Right lobe of liver (tissue), 6 donors: ENCODE measurements around the gene SEC14L1. TPM values are rescaled to one million over a fixed set of nuclear protein-coding genes. Genes with fewer than 3 reads are reported as not detected.
"Not testable (repeated sequence)": the region's sequence is repeated elsewhere in the genome, so short reads cannot be mapped to it uniquely, and the experiment has no call there.

ENCODE experiments used
- ATAC-seq, 4 donors: fragments of 200-7000 bp; cut with Tn5 transposase; one replicate each; pipeline ENCODE4 v1.9.1; 2020; ENCODE audit warnings: mild to moderate bottlenecking in 4 of 4, moderate library complexity in 4 of 4
- DNase-seq, 3 donors: peaks; one replicate each; pipeline ENCODE4 v3.0.0-alpha.2; 2020
- H3K27ac ChIP-seq, 3 donors: fragments of 200-600 bp; one replicate each; pipeline ENCODE4 v1.8.0; 2022
- H3K27me3 ChIP-seq, 2 donors: fragments of 200-600 bp; one replicate each; pipeline ENCODE4 v1.8.0; 2022
- H3K36me3 ChIP-seq, 4 donors: fragments of 200-600 bp; sonication (generic) in 1 of 4; one replicate each; pipeline versions ENCODE4 v1.5.1 to v1.8.0; 2017 to 2022; ENCODE audit warnings: control low read depth in 1 of 4
- H3K4me1 ChIP-seq, 4 donors: fragments of 200-600 bp; sonication (generic) in 1 of 4; one replicate each; pipeline versions ENCODE4 v1.5.1 to v1.8.0; 2017 to 2022; ENCODE audit warnings: control low read depth in 1 of 4
- H3K4me3 ChIP-seq, 3 donors: fragments of 200-600 bp; one replicate each; pipeline ENCODE4 v1.8.0; 2022
- H3K9me3 ChIP-seq, 4 donors: fragments of 200-600 bp; sonication (generic) in 1 of 4; one replicate each; pipeline versions ENCODE4 v1.5.1 to v1.8.0; 2017 to 2022; ENCODE audit warnings: control low read depth in 1 of 4
- POLR2A ChIP-seq: fragments of 450-650 bp; IDR thresholded peaks from one replicate; pipeline ENCODE4 v1.6.1; 2017; ENCODE audit warnings: antibody characterized with exemption, mild to moderate bottlenecking
- WGBS: methylation state at CpG from one replicate; pipeline ENCODE4 v1.1.6; 2018; ENCODE audit warnings: low coverage, low lambda C conversion rate; ENCODE audit not compliant: insufficient coverage; ENCODE audit errors: missing lambda C conversion rate; 5-methylcytosine and 5-hydroxymethylcytosine counted together
- intact Hi-C, 2 donors: fragments of 100-400 bp; cut with DNase I; formaldehyde crosslinking; loops; one replicate each; pipeline versions ENCODE4 v1.11.2 to v1.14.1; 2022
- total RNA-seq, 6 experiments: library from RNA; depleted of rRNA in 2 of 6; stranded (reverse); fragments of >200 nt in 2 of 6; fragmentation: NEBNext Ultra II Directional in 3 of 6; extraction: Animal tissue kit (Norgen Biotek cat#: 25700) in 3 of 6; gene quantifications; one replicate each; pipeline versions ENCODE4 v1.1.0 to v1.2.4, GENCODE V29; 2016 to 2023
- TF ChIP-seq, protein P1 (sequence below), 4 donors: fragments of 200-600 bp in 3 of 4; fragments of 450-650 bp in 1 of 4; IDR thresholded peaks; one replicate each; pipeline versions ENCODE4 v1.5.1 to v1.8.0; 2016 to 2022; ENCODE audit warnings: antibody characterized with exemption in 4 of 4, mild to moderate bottlenecking in 2 of 4
- donor health status: DM: no; HTN: yes; CAD: no.
- donor health status: DM: no; HTN: no; CAD: no.
- donor health status: DM: no; HTN: no; CAD: no.
- donor health status: DM: no; HTN: yes; CAD: no.
- donor health status: DM: no; HTN: yes; CAD: no.

The SEC14L1 gene
- total RNA-seq, 6 experiments from 2014 or later = 21.5 to 44.4 (median 24.9) TPM

GRCh38 chr17:77153999-77154586, 13.3 kb downstream of the SEC14L1 start:
- no peaks in the 10 kb centered on the region for H3K27me3 ChIP-seq
- TF ChIP-seq POLR2A = no peak
- TF ChIP-seq, protein P1, sequence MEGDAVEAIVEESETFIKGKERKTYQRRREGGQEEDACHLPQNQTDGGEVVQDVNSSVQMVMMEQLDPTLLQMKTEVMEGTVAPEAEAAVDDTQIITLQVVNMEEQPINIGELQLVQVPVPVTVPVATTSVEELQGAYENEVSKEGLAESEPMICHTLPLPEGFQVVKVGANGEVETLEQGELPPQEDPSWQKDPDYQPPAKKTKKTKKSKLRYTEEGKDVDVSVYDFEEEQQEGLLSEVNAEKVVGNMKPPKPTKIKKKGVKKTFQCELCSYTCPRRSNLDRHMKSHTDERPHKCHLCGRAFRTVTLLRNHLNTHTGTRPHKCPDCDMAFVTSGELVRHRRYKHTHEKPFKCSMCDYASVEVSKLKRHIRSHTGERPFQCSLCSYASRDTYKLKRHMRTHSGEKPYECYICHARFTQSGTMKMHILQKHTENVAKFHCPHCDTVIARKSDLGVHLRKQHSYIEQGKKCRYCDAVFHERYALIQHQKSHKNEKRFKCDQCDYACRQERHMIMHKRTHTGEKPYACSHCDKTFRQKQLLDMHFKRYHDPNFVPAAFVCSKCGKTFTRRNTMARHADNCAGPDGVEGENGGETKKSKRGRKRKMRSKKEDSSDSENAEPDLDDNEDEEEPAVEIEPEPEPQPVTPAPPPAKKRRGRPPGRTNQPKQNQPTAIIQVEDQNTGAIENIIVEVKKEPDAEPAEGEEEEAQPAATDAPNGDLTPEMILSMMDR (IDR thresholded peaks at IDR 0.05) = no peak
- intact Hi-C loops = no loop called here
- 79% methylated on average over 7 of the region's 8 CpGs for WGBS
- H3K36me3 ChIP-seq = no peaks in the 10 kb centered on the region
- no peak overlapping the region for H3K4me3 ChIP-seq
- DNase-seq (no peak), ATAC-seq (no peak)
- H3K27ac ChIP-seq = no peak overlapping the region
- H3K9me3 ChIP-seq = no peaks in the 10 kb centered on the region
- peaks cover 0 to 8% (median 3%) of the 10 kb centered on the region in 4 donors for H3K4me1 ChIP-seq

GRCh38 chr17:77155125-77155524, 14.4 kb downstream of the SEC14L1 start:
- intact Hi-C loops = no loop called here
- no peak overlapping the region for H3K27ac ChIP-seq
- WGBS = 47% methylated on average over 2 of the region's 3 CpGs

DNA sequence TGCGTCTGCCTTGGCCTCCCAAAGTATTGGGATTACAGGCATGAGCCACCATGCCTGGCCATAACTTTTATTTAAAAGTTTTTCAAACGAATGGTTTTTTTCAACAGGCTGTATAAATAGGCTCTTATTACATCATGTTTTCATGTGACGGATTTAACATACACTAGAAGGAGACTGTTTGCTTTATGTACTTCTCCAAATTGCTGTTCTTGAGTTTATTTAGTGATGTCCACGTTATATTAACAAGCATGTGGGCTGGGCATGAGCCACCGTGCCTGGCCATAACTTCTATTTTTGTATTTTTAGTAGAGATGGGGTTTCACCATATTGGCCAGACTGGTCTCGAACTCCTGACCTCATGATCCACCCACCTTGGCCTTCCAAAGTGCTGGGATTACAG, 17.0 kb downstream of the SEC14L1 start:
- intact Hi-C loops, H3K36me3 ChIP-seq: not testable (repeated sequence)
- 85% methylated on average over 6 of the region's 6 CpGs for WGBS

More at GRCh38 chr17:77155125-77155524, 14.4 kb downstream of the SEC14L1 start:
- no peaks in the 10 kb centered on the region for H3K27me3 ChIP-seq
- no peaks in the 10 kb centered on the region for H3K36me3 ChIP-seq
- H3K4me1 ChIP-seq = peaks cover 0 to 8% (median 3%) of the 10 kb centered on the region in 4 donors
- H3K4me3 ChIP-seq = no peak overlapping the region
- H3K9me3 ChIP-seq = no peaks in the 10 kb centered on the region
- DNase-seq (no peak), ATAC-seq (no peak)
- TF ChIP-seq, protein P1 (IDR thresholded peaks at IDR 0.05) = no peak
- TF ChIP-seq POLR2A = no peak

DNA sequence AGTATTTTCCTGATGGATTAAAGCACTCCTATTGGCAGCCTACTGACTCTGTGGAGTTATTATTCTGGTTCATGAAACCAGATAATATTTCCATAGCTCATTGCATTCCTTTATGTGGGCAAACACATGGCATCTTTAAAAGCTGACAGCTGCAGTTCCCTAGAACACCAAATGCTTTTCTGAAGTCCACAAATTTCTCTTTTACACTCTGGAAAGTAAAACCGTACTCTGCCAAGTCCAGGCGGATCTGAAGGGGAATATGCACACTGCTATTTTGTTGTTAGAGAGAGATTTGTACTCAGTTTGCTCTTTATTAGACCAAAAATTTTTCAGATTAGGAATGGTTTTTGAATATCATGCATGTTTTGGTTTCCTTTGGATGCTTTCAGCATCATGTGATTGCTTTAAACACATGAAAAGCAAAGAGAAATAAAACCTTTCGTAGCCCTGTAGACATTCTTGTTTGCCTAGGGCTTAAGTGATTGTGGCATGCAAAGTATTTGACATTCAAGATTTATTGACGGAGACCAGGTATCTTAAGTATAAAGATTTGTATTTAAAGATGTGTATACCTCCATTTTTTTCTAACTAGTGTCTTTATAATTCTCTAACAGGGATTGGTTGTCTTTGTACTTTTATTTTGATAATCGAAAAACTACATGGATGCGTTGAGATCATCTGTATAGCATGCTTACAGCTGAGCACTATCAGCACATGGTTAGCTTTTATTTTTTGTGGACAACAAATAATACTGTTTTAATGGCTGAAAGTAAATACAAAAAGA, 19.5 kb downstream of the SEC14L1 start:
- H3K9me3 ChIP-seq = no peaks in the 10 kb centered on the region
- ATAC-seq = no peak
- no peaks in the 10 kb centered on the region for H3K27me3 ChIP-seq
- no peaks in the 10 kb centered on the region for H3K4me1 ChIP-seq
- 67% methylated on average over 6 of the region's 6 CpGs for whole genome bisulfite sequencing
- H3K4me3 ChIP-seq = no peak overlapping the region
- H3K36me3 ChIP-seq = no peaks in the 10 kb centered on the region
- intact Hi-C loops = no loop called here
- TF ChIP-seq POLR2A = no peak
- TF ChIP-seq, protein P1 (IDR thresholded peaks at IDR 0.05) = no peak
- H3K27ac ChIP-seq = no peak overlapping the region
- DNase-seq = no peak

More for the DNA sequence above, 17.0 kb downstream of the SEC14L1 start:
- not testable (repeated sequence) for H3K4me3 ChIP-seq, DNase-seq, H3K9me3 ChIP-seq, H3K27me3 ChIP-seq, H3K4me1 ChIP-seq, ATAC-seq, H3K27ac ChIP-seq

DNA sequence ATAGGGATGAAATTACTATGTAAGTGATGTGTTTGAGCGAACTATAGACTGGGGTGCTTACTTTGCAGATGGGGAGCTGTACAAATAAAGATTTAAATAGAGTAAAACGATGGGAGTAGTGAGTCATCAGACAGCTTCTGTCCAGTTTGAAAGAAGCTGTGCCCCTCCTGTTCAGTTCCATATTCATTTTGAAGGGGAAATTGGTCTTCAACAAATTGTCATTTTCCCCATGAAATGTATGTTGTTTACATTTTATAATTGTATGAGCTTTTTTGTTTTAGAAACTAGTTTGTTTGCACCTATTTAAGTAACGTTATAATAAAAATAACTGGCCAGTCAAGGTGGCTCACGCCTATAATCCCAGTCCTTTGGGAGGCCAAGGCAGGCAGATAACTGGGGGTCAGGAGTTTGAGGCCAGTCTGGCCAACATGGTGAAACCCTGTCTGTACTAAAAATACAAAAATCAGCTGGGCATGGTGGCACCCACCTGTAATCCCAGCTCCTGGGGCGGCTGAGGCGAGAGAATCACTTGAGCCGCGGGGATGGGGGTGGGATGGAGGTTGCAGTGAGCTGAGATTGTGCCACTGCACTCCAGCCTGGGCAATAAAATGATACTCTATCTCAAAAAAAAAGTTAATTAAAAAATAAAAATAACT, 20.2 kb downstream of the SEC14L1 start:
- no peak for TF ChIP-seq POLR2A
- TF ChIP-seq, protein P1 (IDR thresholded peaks at IDR 0.05) = no peak
- H3K4me1 ChIP-seq = no peaks in the 10 kb centered on the region
- no peaks in the 10 kb centered on the region for H3K9me3 ChIP-seq
- no peaks in the 10 kb centered on the region for H3K36me3 ChIP-seq
- no peak overlapping the region for H3K4me3 ChIP-seq
- DNase-seq (no peak), ATAC-seq (no peak)
- WGBS = 70% methylated on average over 7 of the region's 8 CpGs
- H3K27me3 ChIP-seq = no peaks in the 10 kb centered on the region
- intact Hi-C loops = no loop called here
- no peak overlapping the region for H3K27ac ChIP-seq
